Measurements from ENCODE around the gene RNF220.
"Not testable (repeated sequence)": the region's sequence is repeated elsewhere in the genome, so short reads cannot be mapped to it uniquely, and the experiment has no call there.

The RNF220 gene

GRCh38 chr1:44549510-44549909 lies 144.5 kb downstream of the RNF220 start:
- no peak for DNase-seq (ENCODE audit: low read depth)

- DNase-seq (ENCODE audit: low read depth): no peak
These were observed 148.2 kb downstream of the RNF220 start for GRCh38 chr1:44553127-44553758.

GRCh38 chr1:44553771-44554170 lies 148.7 kb downstream of the RNF220 start:
- no peak for DNase-seq (ENCODE audit: low read depth)

GRCh38 chr1:44554706-44555105 lies 149.7 kb downstream of the RNF220 start:
- DNase-seq (ENCODE audit: low read depth): no peak

GRCh38 chr1:44557778-44558177 lies 152.7 kb downstream of the RNF220 start:
- no peak for DNase-seq (ENCODE audit: low read depth)

- DNase-seq (ENCODE audit: low read depth): no peak
These were observed 153.8 kb downstream of the RNF220 start for GRCh38 chr1:44558883-44559282.

GRCh38 chr1:44559330-44559729 lies 154.3 kb downstream of the RNF220 start:
- no peak for DNase-seq (ENCODE audit: low read depth)

- DNase-seq (ENCODE audit: low read depth): no peak
These were observed 154.9 kb downstream of the RNF220 start for GRCh38 chr1:44559913-44560312.

- DNase-seq (ENCODE audit: low read depth): not testable (repeated sequence)
These were observed 155.6 kb downstream of the RNF220 start for GRCh38 chr1:44560696-44561095.

- DNase-seq (ENCODE audit: low read depth): no peak
These were observed 160.2 kb downstream of the RNF220 start for GRCh38 chr1:44565259-44565750.

- no peak for DNase-seq (ENCODE audit: low read depth)
These were observed 160.8 kb downstream of the RNF220 start for GRCh38 chr1:44565833-44566232.

- no peak for DNase-seq (ENCODE audit: low read depth)
These were observed 161.4 kb downstream of the RNF220 start for GRCh38 chr1:44566281-44567046.

- DNase-seq (ENCODE audit: low read depth): no peak
These were observed 163.3 kb downstream of the RNF220 start for GRCh38 chr1:44568128-44568900.

GRCh38 chr1:44569491-44569890 lies 164.4 kb downstream of the RNF220 start:
- no peak for DNase-seq (ENCODE audit: low read depth)

GRCh38 chr1:44571712-44572571 lies 166.9 kb downstream of the RNF220 start:
- no peak for DNase-seq (ENCODE audit: low read depth)

GRCh38 chr1:44572572-44572879 lies 167.5 kb downstream of the RNF220 start:
- DNase-seq (ENCODE audit: low read depth): no peak

GRCh38 chr1:44575396-44575795 lies 170.3 kb downstream of the RNF220 start:
- no peak for DNase-seq (ENCODE audit: low read depth)

GRCh38 chr1:44576456-44577150 lies 171.5 kb downstream of the RNF220 start:
- no peak for DNase-seq (ENCODE audit: low read depth)

GRCh38 chr1:44581205-44581604 lies 176.2 kb downstream of the RNF220 start:
- DNase-seq (ENCODE audit: low read depth): no peak

GRCh38 chr1:44584167-44584566 lies 179.1 kb downstream of the RNF220 start:
- no peak for DNase-seq (ENCODE audit: low read depth)

GRCh38 chr1:44585315-44585920 lies 180.4 kb downstream of the RNF220 start:
- DNase-seq (ENCODE audit: low read depth): no peak
